Activated CD4-positive, alpha-beta T cell treated with anti-CD3 and anti-CD28 coated beads, Interleukin-2, Interleukin-4, amounts not matched to agents 100 ng/mL and 50 ng/mL, durations not matched to agents 16 hours and 8 hours (primary cell): ENCODE measurements around the gene TNFRSF14.
"Not testable (repeated sequence)": the region's sequence is repeated elsewhere in the genome, so short reads cannot be mapped to it uniquely, and the experiment has no call there.

Experiments
- DNase-seq: peaks from one replicate; pipeline ENCODE4 v3.0.0-alpha.2; 2020; ENCODE audit warnings: low spot score

The TNFRSF14 gene

GRCh38 chr1:2569060-2569459 lies 12.9 kb downstream of the TNFRSF14 start:
- no peak for DNase-seq

GRCh38 chr1:2569703-2570102 lies 13.5 kb downstream of the TNFRSF14 start:
- DNase-seq: not testable (repeated sequence)

- DNase-seq: no peak
These were observed 14.2 kb downstream of the TNFRSF14 start for GRCh38 chr1:2570332-2570731.

GRCh38 chr1:2571348-2571747 lies 15.2 kb downstream of the TNFRSF14 start:
- DNase-seq: no peak

GRCh38 chr1:2573250-2573920 lies 17.2 kb downstream of the TNFRSF14 start:
- no peak for DNase-seq

- DNase-seq: no peak
These were observed 18.2 kb downstream of the TNFRSF14 start for GRCh38 chr1:2574350-2574749.

GRCh38 chr1:2575801-2576663 lies 19.9 kb downstream of the TNFRSF14 start:
- DNase-seq: no peak

GRCh38 chr1:2577565-2578075 lies 21.4 kb downstream of the TNFRSF14 start:
- peak; percentile 53 for DNase-seq

GRCh38 chr1:2578758-2579118 lies 22.6 kb downstream of the TNFRSF14 start:
- DNase-seq: no peak

- DNase-seq: no peak
These were observed 24.5 kb downstream of the TNFRSF14 start for GRCh38 chr1:2580691-2581090.

GRCh38 chr1:2582391-2582790 lies 26.2 kb downstream of the TNFRSF14 start:
- no peak for DNase-seq

- DNase-seq: no peak
These were observed 27.2 kb downstream of the TNFRSF14 start for GRCh38 chr1:2583331-2583791.

GRCh38 chr1:2583871-2584351 lies 27.7 kb downstream of the TNFRSF14 start:
- no peak for DNase-seq

GRCh38 chr1:2584686-2585317 lies 28.6 kb downstream of the TNFRSF14 start:
- no peak for DNase-seq

- peak; percentile 78 for DNase-seq
These were observed 29.3 kb downstream of the TNFRSF14 start for GRCh38 chr1:2585318-2586092.

- DNase-seq: peak; percentile 98
These were observed 30.2 kb downstream of the TNFRSF14 start, which contains the start of gene PRXL2B for GRCh38 chr1:2586154-2587070. Gene PRXL2B (plus strand): TSS chr1:2586777. CDS start chr1:2586886, 109 bp downstream.

- no peak for DNase-seq
These were observed 31.1 kb downstream of the TNFRSF14 start for GRCh38 chr1:2587071-2587859.

- no peak for DNase-seq
These were observed 31.8 kb downstream of the TNFRSF14 start for GRCh38 chr1:2587860-2588571.
